DMS153 (cell line): Measurements from ENCODE around the gene ZDHHC7.

Source experiments
- DNase-seq: peaks from one replicate; lab custom pipeline; 2025; lab: John Stamatoyannopoulos, UW

Gene ZDHHC7

GRCh38 chr16:84964386-84965128 lies 46.8 kb downstream of the ZDHHC7 start:
- no peak for DNase-seq

- no peak for DNase-seq
Observed at GRCh38 chr16:84963066-84963465, 48.3 kb downstream of the ZDHHC7 start.

GRCh38 chr16:84960942-84961341 lies 50.4 kb downstream of the ZDHHC7 start:
- no peak for DNase-seq

- DNase-seq, result no peak
Observed at GRCh38 chr16:84959784-84960417, 51.4 kb downstream of the ZDHHC7 start.

- no peak for DNase-seq
Observed at GRCh38 chr16:84959045-84959576, 52.2 kb downstream of the ZDHHC7 start.

GRCh38 chr16:84957792-84958191 lies 53.5 kb downstream of the ZDHHC7 start:
- DNase-seq, result no peak

- no peak for DNase-seq
Observed at GRCh38 chr16:84957192-84957591, 54.1 kb downstream of the ZDHHC7 start.

- no peak for DNase-seq
Observed at GRCh38 chr16:84955427-84955826, 55.9 kb downstream of the ZDHHC7 start.

GRCh38 chr16:84953190-84953746 lies 58.1 kb downstream of the ZDHHC7 start:
- no peak for DNase-seq

GRCh38 chr16:84952335-84953189 lies 58.8 kb downstream of the ZDHHC7 start:
- DNase-seq, result peak; percentile 59

GRCh38 chr16:84950906-84951305 lies 60.4 kb downstream of the ZDHHC7 start:
- DNase-seq, result no peak

GRCh38 chr16:84949772-84950436 lies 61.4 kb downstream of the ZDHHC7 start:
- no peak for DNase-seq

- no peak for DNase-seq
Observed at GRCh38 chr16:84948851-84949610, 62.3 kb downstream of the ZDHHC7 start.

- DNase-seq, result no peak
Observed at GRCh38 chr16:84947996-84948850, 63.1 kb downstream of the ZDHHC7 start.

GRCh38 chr16:84947022-84947421 lies 64.3 kb downstream of the ZDHHC7 start:
- DNase-seq, result no peak

GRCh38 chr16:84943620-84944019 lies 67.7 kb downstream of the ZDHHC7 start:
- no peak for DNase-seq

- no peak for DNase-seq
Observed at GRCh38 chr16:84942786-84943185, 68.5 kb downstream of the ZDHHC7 start.

- no peak for DNase-seq
Observed at GRCh38 chr16:84941921-84942320, 69.4 kb downstream of the ZDHHC7 start.

GRCh38 chr16:84940670-84941551 lies 70.4 kb downstream of the ZDHHC7 start:
- no peak for DNase-seq
